Osteocyte (in vitro differentiated cells): ENCODE results near the gene FCSK. TPM values are rescaled to one million over a fixed set of nuclear protein-coding genes. Genes with fewer than 3 reads are reported as not detected.

ENCODE experiments used
- DNase-seq: peaks from one replicate; pipeline ENCODE4 v3.0.0; 2021; ENCODE audit warnings: mixed read lengths; ENCODE audit not compliant: unreplicated experiment; ENCODE audit errors: extremely low spot score
- H3K27ac Mint-ChIP-seq: one replicate; pipeline ENCODE4 v1.8.0; 2021; ENCODE audit warnings: mild to moderate bottlenecking, mixed read lengths; ENCODE audit not compliant: unreplicated experiment
- H3K27me3 Mint-ChIP-seq: one replicate; pipeline ENCODE4 v1.8.0; 2021; ENCODE audit warnings: mixed read lengths; ENCODE audit not compliant: unreplicated experiment
- H3K36me3 Mint-ChIP-seq: one replicate; pipeline ENCODE4 v1.8.0; 2021; ENCODE audit warnings: mixed read lengths; ENCODE audit not compliant: unreplicated experiment
- H3K4me1 Mint-ChIP-seq: one replicate; pipeline ENCODE4 v1.8.0; 2021; ENCODE audit warnings: mixed read lengths; ENCODE audit not compliant: unreplicated experiment
- H3K4me3 Mint-ChIP-seq: one replicate; pipeline ENCODE4 v1.8.0; 2021; ENCODE audit warnings: mild to moderate bottlenecking, moderate library complexity, mixed read lengths; ENCODE audit not compliant: unreplicated experiment
- H3K9me3 Mint-ChIP-seq: one replicate; pipeline ENCODE4 v1.8.0; 2021; ENCODE audit warnings: mixed read lengths; ENCODE audit not compliant: unreplicated experiment
- total RNA-seq: library from RNA; stranded (reverse); gene quantifications from 2 replicates; pipeline ENCODE4 v1.2.1, GENCODE V29; 2021
- TF ChIP-seq, protein P1 (sequence below): fragments of 200-600 bp; sonication (generic); IDR thresholded peaks from 2 replicates; pipeline ENCODE4 v1.5.0; 2021; ENCODE audit warnings: antibody characterized with exemption, mild to moderate bottlenecking, moderate library complexity

The FCSK gene
- total RNA-seq, 1 donor from 2014 or later, result 16.8 TPM

- Mint-ChIP-seq H3K4me1 (peaks cover 15% of the 10 kb centered on the region), H3K36me3 (peaks cover 5% of the 10 kb centered on the region), H3K27ac (no peak overlapping the region), H3K9me3 (no peaks in the 10 kb centered on the region), H3K27me3 (no peaks in the 10 kb centered on the region), H3K4me3 (no peak overlapping the region)
- TF ChIP-seq, protein P1, sequence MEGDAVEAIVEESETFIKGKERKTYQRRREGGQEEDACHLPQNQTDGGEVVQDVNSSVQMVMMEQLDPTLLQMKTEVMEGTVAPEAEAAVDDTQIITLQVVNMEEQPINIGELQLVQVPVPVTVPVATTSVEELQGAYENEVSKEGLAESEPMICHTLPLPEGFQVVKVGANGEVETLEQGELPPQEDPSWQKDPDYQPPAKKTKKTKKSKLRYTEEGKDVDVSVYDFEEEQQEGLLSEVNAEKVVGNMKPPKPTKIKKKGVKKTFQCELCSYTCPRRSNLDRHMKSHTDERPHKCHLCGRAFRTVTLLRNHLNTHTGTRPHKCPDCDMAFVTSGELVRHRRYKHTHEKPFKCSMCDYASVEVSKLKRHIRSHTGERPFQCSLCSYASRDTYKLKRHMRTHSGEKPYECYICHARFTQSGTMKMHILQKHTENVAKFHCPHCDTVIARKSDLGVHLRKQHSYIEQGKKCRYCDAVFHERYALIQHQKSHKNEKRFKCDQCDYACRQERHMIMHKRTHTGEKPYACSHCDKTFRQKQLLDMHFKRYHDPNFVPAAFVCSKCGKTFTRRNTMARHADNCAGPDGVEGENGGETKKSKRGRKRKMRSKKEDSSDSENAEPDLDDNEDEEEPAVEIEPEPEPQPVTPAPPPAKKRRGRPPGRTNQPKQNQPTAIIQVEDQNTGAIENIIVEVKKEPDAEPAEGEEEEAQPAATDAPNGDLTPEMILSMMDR, result no peak
- no peak for DNase-seq
These were observed 37.4 kb upstream of the FCSK start for GRCh38 chr16:70416748-70417616.

GRCh38 chr16:70417661-70418060, 36.7 kb upstream of the FCSK start:
- TF ChIP-seq, protein P1, result no peak
- Mint-ChIP-seq H3K9me3 (no peaks in the 10 kb centered on the region), H3K27ac (peak overlapping the region; percentile 38), H3K4me1 (peaks cover 17% of the 10 kb centered on the region), H3K27me3 (no peaks in the 10 kb centered on the region), H3K36me3 (peaks cover 2% of the 10 kb centered on the region), H3K4me3 (no peak overlapping the region)
- DNase-seq, result no peak

GRCh38 chr16:70418274-70418992, 36.0 kb upstream of the FCSK start:
- TF ChIP-seq, protein P1, result no peak

DNA sequence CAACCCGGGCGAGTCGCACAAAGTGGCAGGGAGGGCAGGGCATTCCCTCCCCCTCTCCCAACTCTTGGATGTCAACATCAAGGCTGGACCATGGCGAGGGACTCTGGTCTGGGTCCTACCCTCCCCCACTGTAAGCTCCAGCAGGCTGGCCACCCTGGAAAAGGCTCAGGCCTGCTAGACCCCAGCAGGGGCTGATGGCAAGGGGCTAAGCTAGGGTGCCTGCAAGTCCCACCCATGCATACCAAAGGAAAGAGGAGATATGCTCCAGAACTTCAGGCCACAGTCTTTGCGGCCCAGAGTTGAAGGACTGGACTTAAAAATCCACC, 35.4 kb upstream of the FCSK start:
- H3K27me3 Mint-ChIP-seq, result no peaks in the 10 kb centered on the region
- TF ChIP-seq, protein P1, result no peak
- DNase-seq, result no peak
- peaks cover 23% of the 10 kb centered on the region for H3K4me1 Mint-ChIP-seq
- H3K4me3 Mint-ChIP-seq, result no peak overlapping the region
- peaks cover 2% of the 10 kb centered on the region for H3K36me3 Mint-ChIP-seq
- H3K9me3 Mint-ChIP-seq, result no peaks in the 10 kb centered on the region
- H3K27ac Mint-ChIP-seq, result no peak overlapping the region

More at GRCh38 chr16:70418274-70418992, 36.0 kb upstream of the FCSK start:
- no peak overlapping the region for H3K4me3 Mint-ChIP-seq
- no peak for DNase-seq
- H3K4me1 Mint-ChIP-seq, result peaks cover 23% of the 10 kb centered on the region
- no peaks in the 10 kb centered on the region for H3K9me3 Mint-ChIP-seq
- no peaks in the 10 kb centered on the region for H3K27me3 Mint-ChIP-seq
- peaks cover 2% of the 10 kb centered on the region for H3K36me3 Mint-ChIP-seq
- H3K27ac Mint-ChIP-seq, result no peak overlapping the region
